GM19395 (cell line): ENCODE results near the gene ADAMTSL1.

Experiments
- ATAC-seq: cut with Tn5 transposase; IDR thresholded peaks from one replicate; pipeline ENCODE4 v1.9.1; 2021; ENCODE audit warnings: mild to moderate bottlenecking, moderate library complexity; ENCODE audit not compliant: unreplicated experiment

The ADAMTSL1 gene

GRCh38 chr9:18473652-18474279, at the start of gene ADAMTSL1:
TSS of gene ADAMTSL1 (plus strand) at chr9:18474153. CDS start at chr9:18474233, 80 bp downstream.
- no peak for ATAC-seq

GRCh38 chr9:18427691-18428090, 46.3 kb upstream of the ADAMTSL1 start:
- no peak for ATAC-seq

- ATAC-seq: no peak
Measured at GRCh38 chr9:18428661-18429060, 45.3 kb upstream of the ADAMTSL1 start.

- ATAC-seq: no peak
Measured at GRCh38 chr9:18429070-18429469, 44.9 kb upstream of the ADAMTSL1 start.

- ATAC-seq: no peak
Measured at GRCh38 chr9:18433620-18434019, 40.3 kb upstream of the ADAMTSL1 start.

- ATAC-seq: no peak
Measured at GRCh38 chr9:18437315-18438201, 36.4 kb upstream of the ADAMTSL1 start.

GRCh38 chr9:18438300-18438925, 35.5 kb upstream of the ADAMTSL1 start:
- ATAC-seq: no peak

- no peak for ATAC-seq
Measured at GRCh38 chr9:18438951-18439350, 35.0 kb upstream of the ADAMTSL1 start.

- ATAC-seq: no peak
Measured at GRCh38 chr9:18441261-18441660, 32.7 kb upstream of the ADAMTSL1 start.

GRCh38 chr9:18442629-18443491, 31.1 kb upstream of the ADAMTSL1 start:
- ATAC-seq: peak; percentile 92

GRCh38 chr9:18447131-18447530, 26.8 kb upstream of the ADAMTSL1 start:
- no peak for ATAC-seq

GRCh38 chr9:18447541-18447940, 26.4 kb upstream of the ADAMTSL1 start:
- no peak for ATAC-seq

- no peak for ATAC-seq
Measured at GRCh38 chr9:18448101-18448500, 25.9 kb upstream of the ADAMTSL1 start.

- ATAC-seq: no peak
Measured at GRCh38 chr9:18451406-18451805, 22.5 kb upstream of the ADAMTSL1 start.

GRCh38 chr9:18452276-18452675, 21.7 kb upstream of the ADAMTSL1 start:
- ATAC-seq: no peak

- no peak for ATAC-seq
Measured at GRCh38 chr9:18456624-18457237, 17.2 kb upstream of the ADAMTSL1 start.

- no peak for ATAC-seq
Measured at GRCh38 chr9:18457510-18457909, 16.4 kb upstream of the ADAMTSL1 start.

- no peak for ATAC-seq
Measured at GRCh38 chr9:18459962-18460584, 13.9 kb upstream of the ADAMTSL1 start.

GRCh38 chr9:18461496-18461895, 12.5 kb upstream of the ADAMTSL1 start:
- no peak for ATAC-seq

GRCh38 chr9:18463991-18464390, 10.0 kb upstream of the ADAMTSL1 start:
- ATAC-seq: no peak
